Mammary microvascular endothelial cell (primary cell): ENCODE results near the gene LDB1. TPM values are rescaled to one million over a fixed set of nuclear protein-coding genes. Genes with fewer than 3 reads are reported as not detected.

ENCODE experiments used
- total RNA-seq: library from RNA; depleted of rRNA; stranded (reverse); fragments of >200 nt; gene quantifications from 2 replicates; pipeline ENCODE4 v1.2.3, GENCODE V29; 2015

The LDB1 gene, protein sequence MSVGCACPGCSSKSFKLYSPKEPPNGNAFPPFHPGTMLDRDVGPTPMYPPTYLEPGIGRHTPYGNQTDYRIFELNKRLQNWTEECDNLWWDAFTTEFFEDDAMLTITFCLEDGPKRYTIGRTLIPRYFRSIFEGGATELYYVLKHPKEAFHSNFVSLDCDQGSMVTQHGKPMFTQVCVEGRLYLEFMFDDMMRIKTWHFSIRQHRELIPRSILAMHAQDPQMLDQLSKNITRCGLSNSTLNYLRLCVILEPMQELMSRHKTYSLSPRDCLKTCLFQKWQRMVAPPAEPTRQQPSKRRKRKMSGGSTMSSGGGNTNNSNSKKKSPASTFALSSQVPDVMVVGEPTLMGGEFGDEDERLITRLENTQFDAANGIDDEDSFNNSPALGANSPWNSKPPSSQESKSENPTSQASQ
- 16.5 and 18.1 TPM in 2 replicates for total RNA-seq

DNA sequence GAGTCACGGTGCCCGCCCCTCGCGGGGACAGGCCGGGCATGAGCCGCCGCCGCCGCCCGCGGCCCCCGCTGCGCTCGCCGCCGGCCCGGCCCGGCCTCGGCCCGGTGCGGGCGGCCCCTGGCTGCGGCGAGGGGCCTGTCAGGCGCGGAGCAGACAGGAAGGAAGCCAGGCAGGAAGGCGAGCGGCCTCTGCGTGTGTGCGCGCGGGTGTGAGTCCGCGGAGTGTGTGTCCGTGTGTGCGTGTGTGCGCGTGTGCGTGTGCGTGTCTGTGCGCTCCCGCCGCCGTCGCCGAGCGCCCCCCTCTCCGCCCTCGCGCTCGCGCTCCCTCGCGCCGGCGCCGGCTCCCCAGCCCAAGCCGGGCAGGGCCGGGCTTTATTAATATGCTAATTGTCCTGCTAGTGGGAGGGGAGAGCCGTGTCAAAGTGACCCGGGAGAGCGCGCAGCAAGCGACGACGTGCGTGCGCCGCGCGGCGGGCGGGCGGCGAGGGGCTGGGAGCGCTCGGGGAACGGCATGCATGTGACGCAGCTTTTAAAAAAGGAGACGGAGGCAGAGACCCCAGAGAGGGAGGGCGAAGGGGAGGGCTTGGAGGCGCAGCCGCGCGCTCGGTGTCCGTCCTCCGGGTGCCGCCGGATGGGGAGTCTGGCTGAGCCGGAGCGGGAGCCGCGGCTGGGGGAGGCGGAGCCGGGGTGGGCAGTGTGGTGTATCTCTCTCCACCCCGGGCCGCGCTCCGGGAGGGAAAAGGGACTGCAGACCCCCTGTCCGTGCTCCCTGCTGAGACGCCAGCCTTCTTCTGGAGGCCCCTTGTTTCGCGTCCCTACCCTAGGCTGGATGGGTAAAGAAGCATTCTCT lies at the start of gene LDB1:
Gene LDB1 (minus strand): TSS at position 227 of the 849 bp plus-strand sequence. CDS start 258 bp downstream, outside the sequence.

DNA sequence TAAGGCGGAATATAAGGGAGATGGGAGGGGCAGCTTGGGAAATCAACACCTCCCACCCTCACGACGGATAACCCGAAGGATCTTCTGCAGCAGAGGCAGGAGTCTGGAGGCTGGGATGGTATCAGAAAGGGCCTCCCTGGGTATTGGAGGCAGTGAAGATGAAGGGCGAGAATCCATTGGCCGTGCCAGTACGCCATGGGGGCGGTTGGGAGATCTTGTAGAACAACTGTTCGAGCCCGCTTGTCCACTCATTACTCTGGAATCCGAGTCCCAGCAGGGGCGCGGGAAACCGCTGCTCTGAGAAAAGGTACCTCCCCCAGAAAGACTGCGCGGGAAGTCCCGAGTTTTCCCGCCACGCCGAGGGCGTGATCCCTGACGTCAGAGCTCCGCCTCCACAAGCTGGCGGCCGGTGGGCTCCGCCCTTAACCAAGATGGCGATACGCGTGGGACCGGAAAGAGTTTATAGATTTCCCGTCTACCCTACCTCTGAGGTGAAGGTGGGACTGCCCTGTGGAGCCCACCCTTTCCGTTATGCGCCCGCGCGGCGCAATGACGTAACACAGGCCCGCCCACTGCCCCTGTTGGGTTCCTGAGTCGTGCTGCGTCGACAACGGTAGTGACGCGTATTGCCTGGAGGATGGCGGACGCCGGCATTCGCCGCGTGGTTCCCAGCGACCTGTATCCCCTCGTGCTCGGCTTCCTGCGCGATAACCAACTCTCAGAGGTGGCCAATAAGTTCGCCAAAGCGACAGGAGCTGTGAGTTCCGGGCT lies 31.8 kb upstream of the LDB1 start, which contains the start of gene NOLC1:
Gene NOLC1 (plus strand): TSS at position 616 of the 771 bp plus-strand sequence. CDS start 22 bp downstream, at position 638.

DNA sequence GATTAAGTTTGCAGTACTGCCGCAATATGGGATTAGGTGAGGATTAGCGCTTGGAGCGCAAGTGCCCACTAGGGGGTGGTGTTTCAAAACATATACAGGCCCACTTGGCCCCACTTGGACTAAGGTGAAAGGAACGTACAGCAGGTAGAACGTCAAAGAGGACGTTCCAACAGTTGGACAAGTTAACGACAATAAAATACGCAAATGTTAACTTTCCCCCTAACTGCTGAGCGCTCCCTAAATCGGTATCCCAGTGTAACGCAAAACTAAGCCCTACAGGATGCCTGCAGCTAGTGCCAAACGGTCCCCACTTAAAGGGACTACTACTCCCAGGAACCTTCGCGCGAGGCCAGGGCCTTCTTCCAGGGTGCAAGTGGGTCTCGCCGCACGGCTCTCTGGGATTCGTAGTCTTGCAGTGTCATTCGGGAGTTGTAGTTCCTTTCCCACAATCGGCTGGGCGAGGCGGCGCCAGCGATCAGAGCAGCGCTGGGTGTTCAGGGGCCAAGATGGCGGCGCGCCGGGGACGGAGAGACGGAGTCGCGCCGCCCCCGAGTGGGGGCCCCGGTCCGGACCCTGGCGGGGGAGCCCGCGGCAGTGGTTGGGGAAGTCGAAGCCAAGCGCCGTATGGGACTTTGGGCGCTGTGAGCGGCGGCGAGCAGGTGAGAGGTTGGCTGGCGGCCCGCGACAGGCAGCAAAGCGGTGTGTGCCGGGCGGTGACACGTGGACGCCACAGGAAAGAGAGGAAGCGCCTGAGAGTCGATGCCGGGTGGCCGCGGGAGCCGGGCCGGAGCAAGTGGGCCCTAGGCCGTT lies 12.6 kb upstream of the LDB1 start, which contains the start of gene PPRC1:
Gene PPRC1 (plus strand): TSS at position 478 of the 810 bp plus-strand sequence. CDS start 29 bp downstream, at position 507.

DNA sequence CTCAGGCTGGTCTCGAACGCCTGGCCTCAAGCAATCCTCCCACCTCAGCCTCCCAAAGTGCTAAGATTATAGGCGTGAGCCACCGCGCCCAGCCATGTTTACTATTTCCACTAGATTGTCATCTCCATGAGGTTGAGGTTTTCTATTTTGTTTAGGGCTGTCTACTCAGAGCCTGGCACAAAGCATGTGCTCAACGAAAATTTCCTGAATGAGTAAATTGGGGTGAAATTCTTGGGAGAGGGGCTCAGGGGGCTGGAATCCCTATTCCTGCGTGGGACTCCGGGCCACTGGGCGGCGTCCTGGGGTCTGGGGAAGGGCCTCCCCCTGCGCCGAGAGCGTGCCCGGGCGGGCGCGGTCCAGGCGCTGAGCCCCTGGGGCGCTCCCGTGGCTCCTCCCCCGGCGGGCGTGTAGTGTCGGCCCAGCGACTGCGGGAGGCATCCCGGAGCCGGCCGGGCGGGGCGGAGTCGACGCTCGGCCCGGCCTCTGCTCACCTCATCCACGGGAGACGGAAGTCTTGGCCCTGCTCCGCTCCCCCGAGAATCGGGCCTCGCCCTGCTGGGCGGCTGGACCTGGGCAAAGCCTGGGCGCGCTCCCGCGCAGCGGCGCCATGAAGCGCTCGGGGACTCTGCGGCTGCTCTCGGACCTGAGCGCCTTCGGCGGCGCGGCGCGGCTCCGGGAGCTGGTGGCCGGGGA lies 55.2 kb downstream of the LDB1 start, which contains the start of gene HPS6:
Gene HPS6 (plus strand): TSS at position 482 of the 693 bp plus-strand sequence. CDS start 126 bp downstream, at position 608.

Other genes with a start within 250 kb of the LDB1 start
- gene ARMH3, start 64.2 kb downstream of the LDB1 start, total RNA-seq, result 6.1 and 6.4 TPM in 2 replicates
- 36.1 and 41.8 TPM in 2 replicates for gene HPS6, start 55.0 kb downstream of the LDB1 start, total RNA-seq
- gene PPRC1, start 12.7 kb upstream of the LDB1 start, total RNA-seq, result 20.3 and 23.4 TPM in 2 replicates
- 74.6 and 79.2 TPM in 2 replicates for gene NOLC1, start 32.0 kb upstream of the LDB1 start, total RNA-seq
- gene ELOVL3, start 105.9 kb upstream of the LDB1 start, total RNA-seq, result not detected in 2 replicates
- not detected in 2 replicates for gene PITX3, start 121.1 kb upstream of the LDB1 start, total RNA-seq
- gene GBF1, start 125.2 kb upstream of the LDB1 start, total RNA-seq, result 39.7 and 44.3 TPM in 2 replicates